ENCODE results near the gene HECA.
"Not testable (repeated sequence)": the region's sequence is repeated elsewhere in the genome, so short reads cannot be mapped to it uniquely, and the experiment has no call there.

HECA gene

GRCh38 chr6:139212460-139212859, 77.6 kb downstream of the HECA start:
- not testable (repeated sequence) for FAIRE-seq

DNA sequence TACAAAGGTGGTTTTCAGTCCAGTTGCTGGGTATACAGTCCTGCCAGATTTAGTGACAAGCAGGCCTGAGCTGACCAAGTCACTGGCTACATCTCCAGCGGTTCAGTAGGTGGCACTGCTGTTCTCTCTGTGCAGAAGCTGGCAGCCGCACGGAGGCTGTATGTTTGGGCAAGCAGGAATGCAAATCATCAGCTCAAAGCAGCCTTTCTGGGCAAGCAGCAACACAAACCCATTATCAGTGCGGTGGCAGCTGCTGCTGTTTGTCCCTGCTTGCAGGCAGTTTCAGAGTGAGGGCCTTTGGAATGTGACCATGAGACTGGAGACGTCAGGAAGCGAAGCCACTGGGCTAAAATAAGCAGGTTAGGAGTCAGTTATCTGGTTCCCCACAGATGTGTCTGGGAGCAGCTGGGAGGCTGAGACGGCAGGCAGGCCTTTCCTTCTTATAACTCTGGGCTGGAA, 84.4 kb downstream of the HECA start:
- FAIRE-seq, result no peak

DNA sequence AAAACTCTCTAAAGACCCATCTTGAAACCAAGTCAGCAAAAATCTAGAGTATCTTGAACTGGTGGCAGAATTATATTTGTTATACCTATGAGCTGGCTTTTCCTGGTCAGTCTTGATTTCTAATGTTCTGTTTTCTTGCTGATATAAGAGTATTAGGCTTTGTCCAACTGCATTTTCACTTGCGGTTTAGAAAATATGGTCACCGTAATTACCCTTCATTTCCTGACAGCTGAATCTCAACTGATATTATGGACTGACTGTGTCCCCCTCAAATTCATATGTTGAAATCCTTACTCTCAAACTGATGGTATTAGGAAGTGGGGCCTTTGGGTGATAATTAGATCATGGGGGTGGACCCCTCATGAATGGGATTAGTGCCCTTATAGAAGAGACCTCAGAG, 84.9 kb downstream of the HECA start:
- FAIRE-seq, result no peak

DNA sequence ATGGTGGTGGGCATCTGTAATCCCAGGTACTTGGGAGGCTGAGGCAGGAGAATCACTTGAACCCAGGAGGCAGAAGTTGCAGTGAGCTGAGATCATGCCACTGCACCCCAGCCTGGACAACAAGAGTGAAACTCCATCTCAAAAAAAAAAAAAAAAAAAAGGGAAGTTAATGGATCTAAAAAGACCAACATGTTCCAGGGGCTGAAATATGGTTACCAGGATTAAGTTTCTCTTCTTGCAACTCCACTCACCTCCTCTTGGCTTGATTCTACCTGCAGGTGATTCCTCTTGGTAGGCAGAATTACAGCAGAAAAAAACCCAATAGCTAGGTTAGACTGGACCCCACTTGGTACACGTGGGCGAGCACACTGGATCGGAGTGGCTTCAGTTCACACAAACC, 93.5 kb downstream of the HECA start:
- not testable (repeated sequence) for FAIRE-seq

Measured in endometrium (tissue), 2 donors.